ENCODE measurements around the gene KLHDC10.

GRCh38 chr7:130133029-130133782 lies 62.9 kb downstream of the KLHDC10 start:
- TF ChIP-seq CTCF (conservative IDR thresholded peaks at IDR 0.05; ENCODE audit: low read depth, low read length) = no peak
- TF ChIP-seq EZH2 (IDR thresholded peaks at IDR 0.05; ENCODE audit: borderline replicate concordance, low read depth, low read length, poor library complexity, severe bottlenecking) = no peak
